Endothelial cell of umbilical vein (primary cell): ENCODE measurements around the gene CDK5. TPM values are rescaled to one million over a fixed set of nuclear protein-coding genes. Genes with fewer than 3 reads are reported as not detected.

Experiments
- BruUV-seq: library from RNA; stranded (reverse); fragments of 400-500 nt; replicated peaks from 2 replicates; lab custom pipeline; 2021; lab: Mats Ljungman, UMichigan
- CTCF ChIA-PET: fragments of 300-600, 350-600 bp; sonication (Branson Sonifier 250); formaldehyde crosslinking; loops from one replicate; lab custom pipeline; 2021; ENCODE audit warnings: antibody characterized with exemption, inconsistent platforms; lab: Charles Lee
- POLR2A ChIA-PET: fragments of 300-600, 350-600 bp; sonication (Branson Sonifier 250); formaldehyde crosslinking; loops from one replicate; lab custom pipeline; 2021; ENCODE audit warnings: antibody characterized with exemption, inconsistent platforms; lab: Charles Lee
- DNase-seq: peaks from one replicate; pipeline ENCODE4 v3.0.0-alpha.2; 2011; ENCODE audit warnings: low read depth, low spot score
- FAIRE-seq: peaks from 2 replicates; lab custom pipeline; 2011; peaks lifted over from hg19 to GRCh38; lab: Jason Lieb, UNC
- H2AFZ ChIP-seq: 2 replicates; pipeline ENCODE4 v1.6.0; 2012; ENCODE audit warnings: low read depth, low read length, control low read depth, inconsistent platforms
- H3K27ac ChIP-seq: 2 replicates; pipeline ENCODE4 v1.5.1; 2011; ENCODE audit warnings: low read depth, mild to moderate bottlenecking, control low read depth, low read length, moderate library complexity; ENCODE audit not compliant: insufficient read depth
- H3K27me3 ChIP-seq, 2 experiments: 2 replicates each; pipeline versions ENCODE4 v1.6.0 to v1.6.1; 2011; ENCODE audit warnings: low read length in 2 of 2, mixed read lengths in 1 of 2; ENCODE audit not compliant: control insufficient read depth in 2 of 2, insufficient read depth in 2 of 2
- H3K36me3 ChIP-seq, 2 experiments: 2 replicates in 1 of 2; 3 replicates in 1 of 2; pipeline ENCODE4 v1.5.1; 2011; ENCODE audit warnings: low read length in 2 of 2, mild to moderate bottlenecking in 1 of 2, moderate library complexity in 1 of 2; ENCODE audit not compliant: control insufficient read depth in 2 of 2, insufficient read depth in 2 of 2; ENCODE audit errors: extremely low read depth in 1 of 2
- H3K4me1 ChIP-seq: 3 replicates; pipeline ENCODE4 v1.5.1; 2011; ENCODE audit warnings: mild to moderate bottlenecking, low read length; ENCODE audit not compliant: control insufficient read depth, insufficient read depth; ENCODE audit errors: extremely low read depth
- H3K4me2 ChIP-seq: 2 replicates; pipeline ENCODE4 v1.6.1; 2011; ENCODE audit warnings: low read length, control low read depth, mixed read lengths; ENCODE audit not compliant: insufficient read depth
- H3K4me3 ChIP-seq, 3 experiments: fragments of 200-600 bp in 1 of 3; sonication (generic), shearing (Covaris generic) in 1 of 3; replicated peaks in 1 of 3; 2 replicates each; pipeline ENCODE4 v1.5.1; 2011 to 2016; ENCODE audit warnings: control low read depth in 3 of 3, low read length in 3 of 3, mild to moderate bottlenecking in 2 of 3, inconsistent platforms in 1 of 3, low read depth in 1 of 3, moderate library complexity in 1 of 3; ENCODE audit not compliant: insufficient read depth in 1 of 3
- H3K79me2 ChIP-seq: 2 replicates; pipeline ENCODE4 v1.6.0; 2012; ENCODE audit warnings: low read length, inconsistent platforms; ENCODE audit not compliant: control insufficient read depth, insufficient read depth
- H3K9ac ChIP-seq: replicated peaks from 2 replicates; pipeline ENCODE3; 2011; ENCODE audit warnings: low read length, control low read depth; ENCODE audit not compliant: insufficient read depth; ENCODE audit errors: extremely low read depth
- H3K9me1 ChIP-seq: replicated peaks from 3 replicates; pipeline ENCODE4 v1.6.0; 2011; ENCODE audit warnings: mild to moderate bottlenecking, low read length; ENCODE audit not compliant: control insufficient read depth, insufficient read depth; ENCODE audit errors: extremely low read depth
- H3K9me3 ChIP-seq: replicated peaks from 2 replicates; pipeline ENCODE4 v1.5.1; 2012; ENCODE audit warnings: low read length, inconsistent platforms; ENCODE audit not compliant: control insufficient read depth, insufficient read depth
- H4K20me1 ChIP-seq: replicated peaks from 2 replicates; pipeline ENCODE3; 2011; ENCODE audit warnings: mild to moderate bottlenecking, low read length; ENCODE audit not compliant: control insufficient read depth, insufficient read depth; ENCODE audit errors: extremely low read depth
- EZH2 ChIP-seq: IDR thresholded peaks from 2 replicates; pipeline ENCODE4 v1.6.1; 2012; ENCODE audit warnings: borderline replicate concordance, low read depth, mild to moderate bottlenecking, moderate library complexity, low read length, inconsistent platforms; ENCODE audit not compliant: severe bottlenecking
- GATA2 ChIP-seq: IDR thresholded peaks from 2 replicates; pipeline ENCODE4 v1.7.0; 2011; ENCODE audit warnings: low read depth, mild to moderate bottlenecking, moderate library complexity, mixed read lengths, low read length; ENCODE audit not compliant: insufficient read length, insufficient read depth
- JUN ChIP-seq: IDR thresholded peaks from 2 replicates; pipeline ENCODE4 v1.6.1; 2011; ENCODE audit warnings: borderline replicate concordance, low read depth; ENCODE audit not compliant: insufficient read length, insufficient read depth
- MAX ChIP-seq: IDR thresholded peaks from 2 replicates; pipeline ENCODE4 v1.6.1; 2011; ENCODE audit not compliant: insufficient read depth, insufficient read length
- MYC ChIP-seq: IDR thresholded peaks from one replicate; pipeline ENCODE4 v1.6.1; 2011; ENCODE audit warnings: mild to moderate bottlenecking, low read depth, low read length
- POLR2A ChIP-seq: IDR thresholded peaks from 2 replicates; pipeline ENCODE4 v1.6.1; 2012; ENCODE audit warnings: low read depth, mild to moderate bottlenecking, control low read depth, low read length
- dilution Hi-C: fragments of 300-500 bp; cut with MboI; formaldehyde crosslinking; loops from one replicate; pipeline ENCODE4 v1.15.0; 2019; ENCODE audit warnings: low sequenced_read_pairs; ENCODE audit not compliant: extremely low pct_ligation_motif_present
- intact Hi-C: fragments of 100-400 bp; cut with micrococcal nuclease; formaldehyde crosslinking; loops from one replicate; pipeline ENCODE4 v1.10.0; 2022
- polyA plus RNA-seq, 4 experiments: library from polyadenylated mRNA; depleted of rRNA in 3 of 4; stranded (reverse) in 3 of 4; unstranded in 1 of 4; fragments of >200 nt; gene quantifications; 2 replicates each; pipeline versions ENCODE4 v1.2.1 to v1.2.3, GENCODE V29; 2011 to 2012; ENCODE audit warnings: missing spikeins in 1 of 4
- total RNA-seq: library from RNA; stranded (reverse); gene quantifications from 2 replicates; pipeline ENCODE4 v1.2.3, GENCODE V29; 2021
- TF ChIP-seq, protein P1 (sequence below), 2 donors: IDR thresholded peaks; 1 replicate in 1 of 2; 2 replicates in 1 of 2; pipeline ENCODE4 v1.5.1; 2011; ENCODE audit warnings: low read length in 2 of 2, mild to moderate bottlenecking in 2 of 2, moderate library complexity in 2 of 2, control low read depth in 1 of 2, inconsistent platforms in 1 of 2, low read depth in 1 of 2; ENCODE audit not compliant: insufficient read depth in 1 of 2; ENCODE audit errors: extremely low read depth in 1 of 2

The CDK5 gene
- total and polyA plus RNA-seq, 2 donors (not counting 3 experiments of a cell fraction or from before 2014, with no cell fraction given), result 16.5 to 38.3 TPM

- ChIA-PET CTCF (interaction anchor here (0.7 to 8.8 kb wide), 6 partner anchors 8 to 54 kb away, joined by 3 to 107 read pairs (median 7); no protein-coding TSS in a partner anchor), POLR2A (no interaction called here)
- H3K4me2 ChIP-seq, result no peak overlapping the region
- BruUV-seq, result no TSS peak
- peaks cover 10 to 14% of the 10 kb centered on the region in 2 experiments for H3K27me3 ChIP-seq
- no peak for DNase-seq
- H3K9me1 ChIP-seq, result no peaks in the 10 kb centered on the region
- peaks cover 0 to 16% of the 10 kb centered on the region in 2 experiments for H3K36me3 ChIP-seq
- no peaks in the 10 kb centered on the region for H3K79me2 ChIP-seq
- intact Hi-C loops (no loop called here), dilution Hi-C loops (no loop called here)
- no peak overlapping the region for H3K9ac ChIP-seq
- TF ChIP-seq JUN (no peak), MYC (no peak), MAX (no peak), EZH2 (no peak), GATA2 (no peak), POLR2A (no peak)
- TF ChIP-seq, protein P1, sequence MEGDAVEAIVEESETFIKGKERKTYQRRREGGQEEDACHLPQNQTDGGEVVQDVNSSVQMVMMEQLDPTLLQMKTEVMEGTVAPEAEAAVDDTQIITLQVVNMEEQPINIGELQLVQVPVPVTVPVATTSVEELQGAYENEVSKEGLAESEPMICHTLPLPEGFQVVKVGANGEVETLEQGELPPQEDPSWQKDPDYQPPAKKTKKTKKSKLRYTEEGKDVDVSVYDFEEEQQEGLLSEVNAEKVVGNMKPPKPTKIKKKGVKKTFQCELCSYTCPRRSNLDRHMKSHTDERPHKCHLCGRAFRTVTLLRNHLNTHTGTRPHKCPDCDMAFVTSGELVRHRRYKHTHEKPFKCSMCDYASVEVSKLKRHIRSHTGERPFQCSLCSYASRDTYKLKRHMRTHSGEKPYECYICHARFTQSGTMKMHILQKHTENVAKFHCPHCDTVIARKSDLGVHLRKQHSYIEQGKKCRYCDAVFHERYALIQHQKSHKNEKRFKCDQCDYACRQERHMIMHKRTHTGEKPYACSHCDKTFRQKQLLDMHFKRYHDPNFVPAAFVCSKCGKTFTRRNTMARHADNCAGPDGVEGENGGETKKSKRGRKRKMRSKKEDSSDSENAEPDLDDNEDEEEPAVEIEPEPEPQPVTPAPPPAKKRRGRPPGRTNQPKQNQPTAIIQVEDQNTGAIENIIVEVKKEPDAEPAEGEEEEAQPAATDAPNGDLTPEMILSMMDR (IDR thresholded peaks at IDR 0.05; ENCODE audit: extremely low read depth in 1 of 2, insufficient read depth in 1 of 2, low read depth in 1 of 2, low read length in 2 of 2), result no peak
- no peak overlapping the region for H2AFZ ChIP-seq
- no peak for FAIRE-seq
- no peak overlapping the region for H3K4me3 ChIP-seq
- H3K27ac ChIP-seq, result no peak overlapping the region
- no peaks in the 10 kb centered on the region for H3K9me3 ChIP-seq
- no peaks in the 10 kb centered on the region for H4K20me1 ChIP-seq
- peaks cover 15% of the 10 kb centered on the region for H3K4me1 ChIP-seq
Measured at GRCh38 chr7:151016505-151016904, 41.2 kb downstream of the CDK5 start.
